Nucleus accumbens (tissue), 56 donors: ENCODE results near the gene SOX18.

Experiments used
- DNase-seq, 56 donors: peaks; one replicate each; lab custom pipeline; 2025; lab: John Stamatoyannopoulos, UW

Gene SOX18

GRCh38 chr20:64069614-64070243 lies 20.3 kb upstream of the SOX18 start:
- peak in 3 of 56 donors; percentile 11 to 20 (median 20) for DNase-seq

- no peak for DNase-seq
These were observed 19.8 kb upstream of the SOX18 start for GRCh38 chr20:64069209-64069613.

GRCh38 chr20:64068386-64069208 lies 19.2 kb upstream of the SOX18 start:
- DNase-seq: no peak

- no peak for DNase-seq
These were observed 18.4 kb upstream of the SOX18 start for GRCh38 chr20:64067733-64068307.

- no peak for DNase-seq
These were observed 17.7 kb upstream of the SOX18 start for GRCh38 chr20:64067005-64067632.

- no peak for DNase-seq
These were observed 16.5 kb upstream of the SOX18 start for GRCh38 chr20:64065974-64066343.

GRCh38 chr20:64065062-64065973 lies 15.9 kb upstream of the SOX18 start:
- DNase-seq: no peak

GRCh38 chr20:64064145-64064698 lies 14.8 kb upstream of the SOX18 start:
- peak in 1 of 56 donors; percentile 24 for DNase-seq

- DNase-seq: peak in 28 of 56 donors; percentile 8 to 48 (median 30)
These were observed 14.1 kb upstream of the SOX18 start for GRCh38 chr20:64063389-64064144.

GRCh38 chr20:64062596-64063388 lies 13.4 kb upstream of the SOX18 start, which contains the start of gene TCEA2:
TCEA2 (plus strand) TSS chr20:64063198; CDS start chr20:64063313, 115 bp downstream.
- DNase-seq: peak; percentile 74 to 99 (median 96)

- DNase-seq: peak in 7 of 56 donors; percentile 19 to 57 (median 40)
These were observed 12.8 kb upstream of the SOX18 start for GRCh38 chr20:64062276-64062595.

- DNase-seq: peak in 3 of 56 donors; percentile 15 to 30 (median 21)
These were observed 9.1 kb upstream of the SOX18 start for GRCh38 chr20:64058536-64058935.

- DNase-seq: peak in 38 of 56 donors; percentile 6 to 72 (median 23)
These were observed 8.4 kb upstream of the SOX18 start for GRCh38 chr20:64057628-64058498.

GRCh38 chr20:64056889-64057627 lies 7.6 kb upstream of the SOX18 start:
- no peak for DNase-seq

- no peak for DNase-seq
These were observed 7.1 kb upstream of the SOX18 start for GRCh38 chr20:64056639-64056888.

- no peak for DNase-seq
These were observed 6.6 kb upstream of the SOX18 start for GRCh38 chr20:64055893-64056638.
